GM12873 (cell line): ENCODE data around the gene PTP4A2.

Experiments used
- CTCF ChIP-seq: IDR thresholded peaks from 2 replicates; pipeline ENCODE4 v1.5.1; 2012; ENCODE audit warnings: low read depth, mild to moderate bottlenecking, moderate library complexity, low read length, control low read depth; ENCODE audit not compliant: insufficient read depth; ENCODE audit errors: missing control alignments

The PTP4A2 gene

GRCh38 chr1:31980835-31981455, 42.8 kb upstream of the PTP4A2 start:
- no peak for TF ChIP-seq CTCF

GRCh38 chr1:31978843-31979400, 40.8 kb upstream of the PTP4A2 start:
- TF ChIP-seq CTCF: no peak

- peak; percentile 53 for TF ChIP-seq CTCF
Observed at GRCh38 chr1:31977385-31978131, 39.4 kb upstream of the PTP4A2 start.

- no peak for TF ChIP-seq CTCF
Observed at GRCh38 chr1:31976401-31976800, 38.2 kb upstream of the PTP4A2 start.

- no peak for TF ChIP-seq CTCF
Observed at GRCh38 chr1:31970873-31971272, 32.7 kb upstream of the PTP4A2 start.

GRCh38 chr1:31961536-31961935, 23.4 kb upstream of the PTP4A2 start:
- no peak for TF ChIP-seq CTCF

GRCh38 chr1:31959521-31960340, 21.6 kb upstream of the PTP4A2 start:
- no peak for TF ChIP-seq CTCF
